H9 (cell line): ENCODE data around the gene MOGAT2. TPM values are rescaled to one million over a fixed set of nuclear protein-coding genes. Genes with fewer than 3 reads are reported as not detected.

Source experiments
- DNase-seq: peaks from one replicate; pipeline ENCODE4 v3.0.0-alpha.2; 2017
- H2AFZ ChIP-seq: one replicate; pipeline ENCODE4 v1.6.1; 2013; ENCODE audit warnings: mild to moderate bottlenecking, low read length, control low read depth, moderate library complexity
- H2AK5ac ChIP-seq: 2 replicates; pipeline ENCODE4 v1.6.1; 2013; ENCODE audit warnings: low read length, control low read depth, mixed read lengths; ENCODE audit not compliant: insufficient read length
- H2BK120ac ChIP-seq: one replicate; pipeline ENCODE4 v1.6.1; 2013; ENCODE audit warnings: low read depth, mild to moderate bottlenecking, low read length, control low read depth, inconsistent platforms; ENCODE audit not compliant: poor library complexity, severe bottlenecking
- H2BK12ac ChIP-seq: 2 replicates; pipeline ENCODE4 v1.6.1; 2013; ENCODE audit warnings: low read length, control low read depth, mixed read lengths, low read depth; ENCODE audit not compliant: insufficient read length
- H2BK15ac ChIP-seq: 2 replicates; pipeline ENCODE4 v1.6.1; 2013; ENCODE audit warnings: low read depth, low read length, control low read depth
- H2BK20ac ChIP-seq: one replicate; pipeline ENCODE4 v1.6.1; 2013; ENCODE audit warnings: low read depth, mild to moderate bottlenecking, low read length, control low read depth, inconsistent platforms; ENCODE audit not compliant: poor library complexity, severe bottlenecking
- H2BK5ac ChIP-seq: 2 replicates; pipeline ENCODE4 v1.6.1; 2013; ENCODE audit warnings: low read length, control low read depth, mixed read lengths; ENCODE audit not compliant: insufficient read length
- H3K14ac ChIP-seq: 2 replicates; pipeline ENCODE4 v1.6.1; 2013; ENCODE audit warnings: low read length, control low read depth; ENCODE audit not compliant: insufficient read depth
- H3K18ac ChIP-seq: 2 replicates; pipeline ENCODE4 v1.6.1; 2013; ENCODE audit warnings: low read depth, mild to moderate bottlenecking, mixed read lengths, low read length, control low read depth; ENCODE audit not compliant: insufficient read length
- H3K23ac ChIP-seq: 2 replicates; pipeline ENCODE4 v1.6.1; 2013; ENCODE audit warnings: low read length, control low read depth, mixed read lengths, low read depth; ENCODE audit not compliant: insufficient read length
- H3K23me2 ChIP-seq: 2 replicates; pipeline ENCODE4 v1.6.1; 2013; ENCODE audit warnings: low read depth, mild to moderate bottlenecking, mixed read lengths, low read length, control low read depth; ENCODE audit not compliant: insufficient read length, poor library complexity, severe bottlenecking
- H3K27ac ChIP-seq: 2 replicates; pipeline ENCODE4 v1.5.1; 2013; ENCODE audit warnings: low read length, control low read depth, mixed read lengths, low read depth; ENCODE audit not compliant: insufficient read length
- H3K27me3 ChIP-seq: 2 replicates; pipeline ENCODE4 v1.6.1; 2013; ENCODE audit warnings: low read length, control low read depth, inconsistent platforms; ENCODE audit not compliant: insufficient read depth
- H3K4ac ChIP-seq: 2 replicates; pipeline ENCODE4 v1.6.1; 2013; ENCODE audit warnings: low read depth, mild to moderate bottlenecking, control low read depth, inconsistent platforms, low read length, moderate library complexity
- H3K4me1 ChIP-seq: 2 replicates; pipeline ENCODE4 v1.6.1; 2013; ENCODE audit warnings: low read length, control low read depth, inconsistent platforms; ENCODE audit not compliant: insufficient read depth
- H3K4me2 ChIP-seq: 2 replicates; pipeline ENCODE4 v1.6.1; 2013; ENCODE audit warnings: low read length, control low read depth, mixed read lengths; ENCODE audit not compliant: insufficient read length, insufficient read depth
- H3K56ac ChIP-seq: 2 replicates; pipeline ENCODE4 v1.6.1; 2013; ENCODE audit warnings: low read depth, mild to moderate bottlenecking, mixed read lengths, low read length, control low read depth; ENCODE audit not compliant: insufficient read length
- H3K79me1 ChIP-seq: 2 replicates; pipeline ENCODE4 v1.6.1; 2013; ENCODE audit warnings: low read depth, mild to moderate bottlenecking, moderate library complexity, low read length, control low read depth, inconsistent platforms; ENCODE audit not compliant: insufficient read depth, poor library complexity, severe bottlenecking
- H3K79me2 ChIP-seq: 2 replicates; pipeline ENCODE4 v1.6.1; 2013; ENCODE audit warnings: low read length, control low read depth, inconsistent platforms; ENCODE audit not compliant: insufficient read depth
- H3K9ac ChIP-seq: 2 replicates; pipeline ENCODE4 v1.6.1; 2013; ENCODE audit warnings: low read length, control low read depth, mixed read lengths; ENCODE audit not compliant: insufficient read length; ENCODE audit errors: extremely low read depth
- H3K9me3 ChIP-seq: one replicate; pipeline ENCODE4 v1.6.1; 2013; ENCODE audit warnings: low read depth, low read length, inconsistent platforms; ENCODE audit not compliant: control insufficient read depth
- H3T11ph ChIP-seq: one replicate; pipeline ENCODE4 v1.6.1; 2013; ENCODE audit warnings: mild to moderate bottlenecking, low read length, control low read depth, inconsistent platforms
- H4K20me1 ChIP-seq: one replicate; pipeline ENCODE4 v1.6.1; 2013; ENCODE audit not compliant: control insufficient read depth, insufficient read length, insufficient read depth
- H4K5ac ChIP-seq: 2 replicates; pipeline ENCODE4 v1.6.1; 2013; ENCODE audit warnings: low read depth, mild to moderate bottlenecking, mixed read lengths, low read length, control low read depth; ENCODE audit not compliant: insufficient read length
- H4K8ac ChIP-seq: replicated peaks from 2 replicates; pipeline ENCODE4 v1.6.1; 2013; ENCODE audit warnings: low read length, control low read depth, mixed read lengths, low read depth; ENCODE audit not compliant: insufficient read length
- H4K91ac ChIP-seq: 2 replicates; pipeline ENCODE4 v1.6.1; 2013; ENCODE audit warnings: low read depth, mild to moderate bottlenecking, moderate library complexity, mixed read lengths, low read length, control low read depth; ENCODE audit not compliant: insufficient read length
- H3K27ac Mint-ChIP-seq, 3 experiments: 2 replicates in 2 of 3; 3 replicates in 1 of 3; pipeline ENCODE4 v1.8.0; 2020 to 2021; ENCODE audit warnings: mixed read lengths in 3 of 3, mild to moderate bottlenecking in 1 of 3, moderate library complexity in 1 of 3
- H3K27me3 Mint-ChIP-seq: 2 replicates; pipeline ENCODE4 v1.8.0; 2021; ENCODE audit warnings: low read depth, mild to moderate bottlenecking, moderate library complexity, mixed read lengths
- H3K36me3 Mint-ChIP-seq, 3 experiments: 2 replicates in 2 of 3; 3 replicates in 1 of 3; pipeline ENCODE4 v1.8.0; 2020 to 2021; ENCODE audit warnings: low read depth in 3 of 3, mixed read lengths in 3 of 3; ENCODE audit not compliant: insufficient read depth in 1 of 3
- H3K4me1 Mint-ChIP-seq, 2 experiments: 2 replicates each; pipeline ENCODE4 v1.8.0; 2020; ENCODE audit warnings: mixed read lengths in 2 of 2
- H3K4me3 Mint-ChIP-seq, 2 experiments: 2 replicates in 1 of 2; 3 replicates in 1 of 2; pipeline ENCODE4 v1.8.0; 2020 to 2021; ENCODE audit warnings: mild to moderate bottlenecking in 2 of 2, mixed read lengths in 2 of 2, moderate library complexity in 1 of 2
- H3K9me3 Mint-ChIP-seq, 2 experiments: 2 replicates in 1 of 2; 3 replicates in 1 of 2; pipeline ENCODE4 v1.8.0; 2020; ENCODE audit warnings: mild to moderate bottlenecking in 2 of 2, mixed read lengths in 2 of 2, moderate library complexity in 1 of 2
- WGBS: extraction: QIAGEN DNeasy Blood & Tissue Kit; methylation state at CpG from one replicate; pipeline ENCODE4 v1.1.7; 2013; ENCODE audit warnings: missing lambda C conversion rate, low lambda C conversion rate, mixed read lengths; ENCODE audit not compliant: insufficient read length; ENCODE audit errors: extremely low coverage; 5-methylcytosine and 5-hydroxymethylcytosine counted together
- total RNA-seq: library from RNA; stranded (reverse); gene quantifications from 2 replicates; pipeline ENCODE4 v1.2.1, GENCODE V29; 2021
- TF ChIP-seq, protein P1 (sequence below): fragments of 200-600 bp; sonication (generic); conservative IDR thresholded peaks from 3 replicates; pipeline ENCODE4 v1.8.0; 2021; ENCODE audit warnings: antibody characterized with exemption, mild to moderate bottlenecking

The MOGAT2 gene
- total RNA-seq, 1 experiment from 2014 or later = not detected

DNA sequence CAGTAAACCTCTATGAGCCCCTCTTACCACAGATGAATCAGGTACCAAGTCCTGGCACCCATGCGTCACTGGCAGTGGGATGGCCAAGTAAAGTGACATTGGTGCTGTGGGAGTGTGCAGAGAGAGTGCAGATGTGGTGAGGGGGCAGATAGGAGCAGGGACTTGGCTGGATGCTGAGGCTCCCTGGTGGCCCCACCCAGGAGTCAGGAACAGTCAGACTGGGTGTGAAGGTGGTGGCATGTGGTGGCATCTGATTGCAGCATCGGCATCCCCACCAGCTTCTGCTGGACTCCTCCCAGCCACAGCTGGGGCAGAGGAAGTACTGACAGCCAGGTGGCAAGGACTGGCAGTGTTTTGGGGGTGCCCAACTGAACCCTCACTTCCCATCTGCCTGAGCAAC, 62.3 kb downstream of the MOGAT2 start:
- Histone ChIP-seq H2AK5ac (no peak overlapping the region), H3K27me3 (no peaks in the 10 kb centered on the region), H3K4me1 (no peaks in the 10 kb centered on the region), H2BK20ac (no peak overlapping the region), H3T11ph (no peak overlapping the region), H3K4me2 (no peak overlapping the region), H3K23me2 (no peaks in the 10 kb centered on the region), H3K27ac (no peak overlapping the region), H2BK15ac (no peak overlapping the region), H3K56ac (no peak overlapping the region), H3K18ac (no peak overlapping the region), H3K79me2 (no peaks in the 10 kb centered on the region), H4K20me1 (no peaks in the 10 kb centered on the region), H3K23ac (no peak overlapping the region), H4K5ac (no peak overlapping the region), H2BK12ac (no peak overlapping the region), H2BK120ac (no peak overlapping the region), H3K14ac (no peak overlapping the region), H3K9ac (no peak overlapping the region), H2BK5ac (no peak overlapping the region), H3K79me1 (no peaks in the 10 kb centered on the region), H4K91ac (no peak overlapping the region), H2AFZ (no peak overlapping the region), H4K8ac (no peak overlapping the region), H3K9me3 (no peaks in the 10 kb centered on the region), H3K4ac (no peak overlapping the region)
- H3K36me3 Mint-ChIP-seq = no peaks in the 10 kb centered on the region; a peak in 2 of 7 replicates
- no peak overlapping the region for H3K4me3 Mint-ChIP-seq
- no peak for DNase-seq
- TF ChIP-seq, protein P1, sequence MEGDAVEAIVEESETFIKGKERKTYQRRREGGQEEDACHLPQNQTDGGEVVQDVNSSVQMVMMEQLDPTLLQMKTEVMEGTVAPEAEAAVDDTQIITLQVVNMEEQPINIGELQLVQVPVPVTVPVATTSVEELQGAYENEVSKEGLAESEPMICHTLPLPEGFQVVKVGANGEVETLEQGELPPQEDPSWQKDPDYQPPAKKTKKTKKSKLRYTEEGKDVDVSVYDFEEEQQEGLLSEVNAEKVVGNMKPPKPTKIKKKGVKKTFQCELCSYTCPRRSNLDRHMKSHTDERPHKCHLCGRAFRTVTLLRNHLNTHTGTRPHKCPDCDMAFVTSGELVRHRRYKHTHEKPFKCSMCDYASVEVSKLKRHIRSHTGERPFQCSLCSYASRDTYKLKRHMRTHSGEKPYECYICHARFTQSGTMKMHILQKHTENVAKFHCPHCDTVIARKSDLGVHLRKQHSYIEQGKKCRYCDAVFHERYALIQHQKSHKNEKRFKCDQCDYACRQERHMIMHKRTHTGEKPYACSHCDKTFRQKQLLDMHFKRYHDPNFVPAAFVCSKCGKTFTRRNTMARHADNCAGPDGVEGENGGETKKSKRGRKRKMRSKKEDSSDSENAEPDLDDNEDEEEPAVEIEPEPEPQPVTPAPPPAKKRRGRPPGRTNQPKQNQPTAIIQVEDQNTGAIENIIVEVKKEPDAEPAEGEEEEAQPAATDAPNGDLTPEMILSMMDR = no peak
- no peak overlapping the region for H3K27ac Mint-ChIP-seq
- H3K27me3 Mint-ChIP-seq = peaks cover 18% of the 10 kb centered on the region
- no peaks in the 10 kb centered on the region; a peak in 1 of 5 replicates for H3K9me3 Mint-ChIP-seq
- peaks cover 13 to 15% of the 10 kb centered on the region in 2 experiments for H3K4me1 Mint-ChIP-seq
- no CpG with 5 or more reads among the region's 2 CpGs for WGBS
